ENCODE measurements around the gene SNAP25. TPM values are rescaled to one million over a fixed set of nuclear protein-coding genes. Genes with fewer than 3 reads are reported as not detected.

Gene SNAP25
- total RNA-seq, 4 donors from 2014 or later = 0.47 to 5.5 (median 2.3) TPM

DNA sequence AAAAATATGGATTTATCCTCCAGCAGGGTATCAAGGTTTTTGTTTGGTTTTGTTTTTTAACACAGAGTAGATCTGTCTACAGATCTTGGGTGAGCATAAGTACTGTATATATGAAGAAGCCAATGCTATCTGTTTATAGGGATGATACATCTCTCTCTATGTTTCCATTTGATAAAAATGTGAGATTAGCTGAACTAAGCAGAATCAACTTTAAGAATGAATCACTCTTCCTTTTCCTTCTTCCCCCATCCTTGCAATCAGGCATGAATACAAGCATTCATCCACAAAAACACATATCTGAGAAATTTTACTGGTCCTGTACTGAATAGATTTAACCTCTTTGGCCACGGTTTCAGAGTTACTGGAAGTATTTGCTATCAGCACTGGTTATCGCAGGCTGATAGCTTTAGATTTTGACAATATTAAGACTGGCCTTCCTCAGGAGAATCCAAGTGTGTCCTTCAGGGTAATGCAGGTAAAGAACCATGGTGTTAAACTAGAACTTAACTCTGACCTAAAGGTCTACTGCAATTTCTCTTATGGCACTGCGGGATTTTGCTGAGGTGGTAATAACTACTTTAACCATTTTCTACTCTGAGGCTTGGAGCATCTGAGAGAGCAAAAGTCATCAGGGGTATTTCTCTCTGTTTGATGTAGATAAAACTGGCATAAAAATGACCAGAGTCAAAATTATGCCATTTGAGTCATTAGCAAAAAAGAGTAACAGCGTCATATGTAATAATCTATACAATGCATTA is 1.5 kb downstream of the SNAP25 start:
- Histone ChIP-seq H3K4me1 (peaks cover 0 to 25% (median 0%) of the 10 kb centered on the region in 3 donors), H3K27ac (no peak overlapping the region), H3K4me3 (no peak overlapping the region), H3K9me3 (no peaks in the 10 kb centered on the region), H3K36me3 (no peaks in the 10 kb centered on the region), H3K27me3 (peaks cover 54% of the 10 kb centered on the region)
- ATAC-seq = no peak
- WGBS, 2 donors (ENCODE audit: low coverage in 1 of 2) = 84 to 88% methylated on average over 4 of the region's 4 CpGs
- TF ChIP-seq CTCF (IDR thresholded peaks at IDR 0.05) (no peak), EP300 (IDR thresholded peaks at IDR 0.05) (no peak), POLR2A (IDR thresholded peaks at IDR 0.05) (no peak), POLR2AphosphoS5 (IDR thresholded peaks at IDR 0.05) (no peak)

GRCh38 chr20:10221021-10221420 is 2.4 kb downstream of the SNAP25 start:
- ATAC-seq = no peak
- WGBS, 2 donors (ENCODE audit: low coverage in 1 of 2) = 80 to 82% methylated on average over 4 to 6 of the region's 6 CpGs
- H3K4me3 ChIP-seq = no peak overlapping the region
- H3K4me1 ChIP-seq = peaks cover 0 to 25% (median 0%) of the 10 kb centered on the region in 3 donors
- TF ChIP-seq POLR2A (IDR thresholded peaks at IDR 0.05) (no peak), CTCF (IDR thresholded peaks at IDR 0.05) (no peak), POLR2AphosphoS5 (IDR thresholded peaks at IDR 0.05) (no peak)
- H3K9me3 ChIP-seq = no peaks in the 10 kb centered on the region
- H3K36me3 ChIP-seq = no peaks in the 10 kb centered on the region
- H3K27ac ChIP-seq = no peak overlapping the region
- H3K27me3 ChIP-seq = peaks cover 54% of the 10 kb centered on the region

DNA sequence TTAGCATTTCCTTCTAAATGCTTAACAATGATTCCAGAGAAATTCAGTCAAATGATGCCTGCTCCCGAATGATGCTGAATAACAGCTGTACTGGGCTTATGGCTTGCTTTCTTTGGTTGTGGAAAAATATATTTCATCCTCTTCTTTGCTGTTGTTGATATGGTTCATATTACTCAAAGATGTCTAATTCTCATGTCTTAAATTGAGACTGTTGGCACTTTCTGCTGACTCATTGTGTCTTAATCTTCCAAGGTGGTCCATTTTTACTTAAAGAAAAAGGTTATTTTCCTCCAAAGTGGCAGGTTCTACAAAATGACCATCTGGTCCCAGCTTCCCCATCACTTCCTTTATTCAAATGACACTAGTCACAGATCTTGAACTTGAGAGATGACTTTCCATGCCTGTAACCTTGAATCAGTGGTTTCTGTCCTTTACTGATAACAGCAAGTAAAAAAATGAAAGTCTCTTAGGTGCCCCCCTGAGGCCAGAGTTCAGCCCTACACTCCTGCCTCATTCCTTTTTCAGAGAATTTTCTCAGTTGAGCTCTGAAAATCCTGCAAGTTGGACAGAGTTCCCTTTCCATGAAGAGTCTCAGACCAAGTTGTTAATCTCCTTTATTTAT is 6.9 kb downstream of the SNAP25 start:
- no peak for ATAC-seq
- Histone ChIP-seq H3K27ac (no peak overlapping the region), H3K4me3 (no peak overlapping the region), H3K27me3 (peaks cover 15% of the 10 kb centered on the region), H3K9me3 (no peaks in the 10 kb centered on the region), H3K4me1 (no peaks in the 10 kb centered on the region), H3K36me3 (no peaks in the 10 kb centered on the region)
- WGBS, 2 donors (ENCODE audit: low coverage in 1 of 2) = 56% methylated on average over 1 of the region's 1 CpG; no CpG with 5 or more reads in 1 of the 2 donors
- TF ChIP-seq POLR2AphosphoS5 (IDR thresholded peaks at IDR 0.05) = no peak
- TF ChIP-seq POLR2A (IDR thresholded peaks at IDR 0.05) = no peak

DNA sequence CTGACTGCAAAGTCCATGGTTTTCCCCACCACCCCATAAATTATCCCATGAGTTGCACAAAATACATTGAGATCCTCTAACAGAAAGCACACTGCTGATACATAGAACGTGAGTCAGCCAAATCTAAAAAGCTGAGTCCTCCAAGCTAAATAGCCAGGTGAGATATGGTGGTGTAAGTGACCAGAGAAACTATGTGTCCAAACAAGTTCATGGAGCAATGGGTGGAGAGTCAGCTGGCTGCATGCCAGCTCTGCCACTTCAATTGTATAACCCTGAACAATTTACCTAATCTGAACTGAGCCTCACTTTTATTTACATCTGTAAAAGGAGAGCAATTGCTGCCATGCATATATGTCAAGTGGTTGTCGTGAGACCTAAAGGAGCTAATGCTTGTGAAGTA is 9.7 kb downstream of the SNAP25 start:
- Histone ChIP-seq H3K4me1 (no peaks in the 10 kb centered on the region), H3K36me3 (no peaks in the 10 kb centered on the region), H3K4me3 (no peak overlapping the region), H3K27ac (no peak overlapping the region), H3K27me3 (no peaks in the 10 kb centered on the region), H3K9me3 (no peaks in the 10 kb centered on the region)
- ATAC-seq = no peak
- no peak for TF ChIP-seq EP300 (IDR thresholded peaks at IDR 0.05)
- no peak for TF ChIP-seq POLR2AphosphoS5 (IDR thresholded peaks at IDR 0.05)
- no peak for TF ChIP-seq CTCF (IDR thresholded peaks at IDR 0.05)
- no peak for TF ChIP-seq POLR2A (IDR thresholded peaks at IDR 0.05)
- 69 to 77% methylated on average over 2 of the region's 2 CpGs for WGBS, 2 donors (ENCODE audit: low coverage in 1 of 2)

- no peak for ATAC-seq
Measured at GRCh38 chr20:10231290-10231689, 12.7 kb downstream of the SNAP25 start.

More at GRCh38 chr20:10231290-10231689, 12.7 kb downstream of the SNAP25 start:
- Histone ChIP-seq H3K4me1 (no peaks in the 10 kb centered on the region), H3K4me3 (no peak overlapping the region), H3K9me3 (no peaks in the 10 kb centered on the region), H3K27ac (no peak overlapping the region), H3K36me3 (no peaks in the 10 kb centered on the region), H3K27me3 (peaks cover 6% of the 10 kb centered on the region)
- no peak for TF ChIP-seq EP300 (IDR thresholded peaks at IDR 0.05)
